Esophagus muscularis mucosa (tissue), 4 donors: ENCODE measurements around the gene EPHA2. TPM values are rescaled to one million over a fixed set of nuclear protein-coding genes. Genes with fewer than 3 reads are reported as not detected.

Experiments used
- DNase-seq: peaks from one replicate; pipeline ENCODE4 v3.0.0-alpha.2; 2017; ENCODE audit errors: extremely low spot score
- H3K27ac ChIP-seq, 4 donors: fragments of 200-600 bp; sonication (generic); replicated peaks in 1 of 4; 1 replicate in 3 of 4; 2 replicates in 1 of 4; pipeline ENCODE4 v1.5.1; 2016 to 2019; ENCODE audit warnings: mild to moderate bottlenecking in 1 of 4
- H3K27me3 ChIP-seq, 4 donors: fragments of 200-600 bp; sonication (generic); one replicate each; pipeline versions ENCODE4 v1.5.1 to v1.6.0; 2016 to 2019
- H3K36me3 ChIP-seq, 4 donors: fragments of 200-600 bp; sonication (generic); one replicate each; pipeline ENCODE4 v1.5.1; 2016 to 2019
- H3K4me1 ChIP-seq, 4 donors: fragments of 200-600 bp; sonication (generic); one replicate each; pipeline ENCODE4 v1.5.1; 2016 to 2019
- H3K4me3 ChIP-seq, 4 donors: fragments of 200-600 bp; sonication (generic); 1 replicate in 2 of 4; 2 replicates in 2 of 4; pipeline ENCODE4 v1.5.1; 2016 to 2019; ENCODE audit warnings: mild to moderate bottlenecking in 4 of 4, moderate library complexity in 1 of 4
- H3K9me3 ChIP-seq, 4 donors: fragments of 200-600 bp; sonication (generic); 1 replicate in 3 of 4; 2 replicates in 1 of 4; pipeline ENCODE4 v1.5.1; 2016 to 2019
- CTCF ChIP-seq, 3 experiments: fragments of 200-600 bp in 2 of 3; fragments of 450-650 bp in 1 of 3; sonication (generic) in 2 of 3; IDR thresholded peaks; one replicate each; pipeline ENCODE4 v1.5.1; 2017 to 2019; ENCODE audit warnings: antibody characterized with exemption in 3 of 3, mild to moderate bottlenecking in 2 of 3, moderate library complexity in 1 of 3
- EP300 ChIP-seq: sonication (generic); formaldehyde crosslinking; IDR thresholded peaks from one replicate; pipeline ENCODE4 v1.6.1; 2017; ENCODE audit warnings: antibody characterized with exemption
- POLR2A ChIP-seq: fragments of 450-650 bp; IDR thresholded peaks from one replicate; pipeline ENCODE4 v1.6.1; 2017; ENCODE audit warnings: antibody characterized with exemption, moderate library complexity, mild to moderate bottlenecking, low read depth
- POLR2AphosphoS5 ChIP-seq, 2 donors: sonication (generic); formaldehyde crosslinking; IDR thresholded peaks; one replicate each; pipeline ENCODE4 v1.6.1; 2017; ENCODE audit warnings: antibody characterized with exemption in 2 of 2
- WGBS: methylation state at CpG from one replicate; pipeline ENCODE4 v1.1.5; 2018; 5-methylcytosine and 5-hydroxymethylcytosine counted together
- intact Hi-C: fragments of 100-400 bp; cut with DNase I; formaldehyde crosslinking; loops from one replicate; pipeline ENCODE4 v1.15.1; 2023
- total RNA-seq, 4 donors: library from RNA; depleted of rRNA; stranded (reverse); fragments of >200 nt; gene quantifications; one replicate each; pipeline versions ENCODE4 v1.1.0 to v1.2.1, GENCODE V29; 2016

EPHA2 gene
- total RNA-seq, 4 donors from 2014 or later = 5.8 to 15.7 (median 11.3) TPM

- DNase-seq = no peak
- Histone ChIP-seq H3K9me3 (no peaks in the 10 kb centered on the region), H3K27ac (no peak overlapping the region), H3K4me1 (no peaks in the 10 kb centered on the region), H3K27me3 (no peaks in the 10 kb centered on the region), H3K36me3 (no peaks in the 10 kb centered on the region), H3K4me3 (no peak overlapping the region)
- TF ChIP-seq EP300 (no peak), POLR2AphosphoS5 (IDR thresholded peaks at IDR 0.05) (no peak), POLR2A (no peak), CTCF (IDR thresholded peaks at IDR 0.05) (no peak)
- WGBS = 76% methylated on average over 9 of the region's 9 CpGs
- intact Hi-C loops = no loop called here
Measured at GRCh38 chr1:16101623-16102022, 54.2 kb downstream of the EPHA2 start.

GRCh38 chr1:16099412-16099811 lies 56.5 kb downstream of the EPHA2 start:
- 100% methylated on average over 1 of the region's 1 CpG for WGBS
- no peak overlapping the region for H3K4me3 ChIP-seq
- intact Hi-C loops = no loop called here
- H3K27me3 ChIP-seq = no peaks in the 10 kb centered on the region
- H3K27ac ChIP-seq = no peak overlapping the region
- TF ChIP-seq POLR2A (no peak), EP300 (no peak), POLR2AphosphoS5 (IDR thresholded peaks at IDR 0.05) (no peak), CTCF (IDR thresholded peaks at IDR 0.05) (no peak)
- no peaks in the 10 kb centered on the region for H3K4me1 ChIP-seq
- no peak for DNase-seq
- H3K36me3 ChIP-seq = no peaks in the 10 kb centered on the region
- no peaks in the 10 kb centered on the region for H3K9me3 ChIP-seq

GRCh38 chr1:16095447-16095846 lies 60.4 kb downstream of the EPHA2 start:
- no peak overlapping the region for H3K27ac ChIP-seq
- WGBS = 83% methylated on average over 9 of the region's 9 CpGs
- no peak for DNase-seq
- H3K36me3 ChIP-seq = no peaks in the 10 kb centered on the region
- TF ChIP-seq POLR2A (no peak), CTCF (IDR thresholded peaks at IDR 0.05) (no peak)
- no peaks in the 10 kb centered on the region for H3K9me3 ChIP-seq
- no peaks in the 10 kb centered on the region for H3K27me3 ChIP-seq
- intact Hi-C loops = no loop called here
- H3K4me3 ChIP-seq = no peak overlapping the region
- no peaks in the 10 kb centered on the region for H3K4me1 ChIP-seq

- 90% methylated on average over 20 of the region's 21 CpGs for WGBS
- no peaks in the 10 kb centered on the region for H3K9me3 ChIP-seq
- intact Hi-C loops = no loop called here
- no peak overlapping the region for H3K4me3 ChIP-seq
- H3K27ac ChIP-seq = no peak overlapping the region
- no peaks in the 10 kb centered on the region for H3K36me3 ChIP-seq
- TF ChIP-seq POLR2AphosphoS5 (IDR thresholded peaks at IDR 0.05) (no peak), CTCF (IDR thresholded peaks at IDR 0.05) (no peak), POLR2A (no peak), EP300 (no peak)
- H3K4me1 ChIP-seq = no peaks in the 10 kb centered on the region
- H3K27me3 ChIP-seq = no peaks in the 10 kb centered on the region
- no peak for DNase-seq
Measured at GRCh38 chr1:16094453-16095158, 61.3 kb downstream of the EPHA2 start.

- Histone ChIP-seq H3K4me3 (no peak overlapping the region), H3K27me3 (no peaks in the 10 kb centered on the region), H3K4me1 (peaks cover 0 to 5% (median 0%) of the 10 kb centered on the region in 4 donors), H3K27ac (no peak overlapping the region), H3K36me3 (no peaks in the 10 kb centered on the region), H3K9me3 (no peaks in the 10 kb centered on the region)
- TF ChIP-seq POLR2A (no peak), EP300 (no peak), POLR2AphosphoS5 (IDR thresholded peaks at IDR 0.05) (no peak), CTCF (IDR thresholded peaks at IDR 0.05) (no peak)
- intact Hi-C loops = no loop called here
- WGBS = 80% methylated on average over 9 of the region's 9 CpGs
- DNase-seq = no peak
Measured at GRCh38 chr1:16093611-16094010, 62.3 kb downstream of the EPHA2 start.
